Left cardiac atrium (tissue), 4 donors: ENCODE data around the gene SCYL1. TPM values are rescaled to one million over a fixed set of nuclear protein-coding genes. Genes with fewer than 3 reads are reported as not detected.

Experiments
- ATAC-seq, 2 donors: fragments of 200-7000 bp; cut with Tn5 transposase; one replicate each; pipeline ENCODE4 v1.9.1; 2020; ENCODE audit warnings: mild to moderate bottlenecking in 2 of 2, moderate library complexity in 2 of 2
- DNase-seq: peaks from one replicate; pipeline ENCODE4 v3.0.0-alpha.2; 2020
- intact Hi-C, 2 donors: fragments of 100-400 bp; cut with DNase I; formaldehyde crosslinking; loops; one replicate each; pipeline versions ENCODE4 v1.14.1 to v1.15.1; 2022 to 2023
- total RNA-seq, 2 donors: library from RNA; stranded (reverse); fragmentation: NEBNext Ultra II Directional; extraction: Animal tissue kit (Norgen Biotek cat#: 25700); gene quantifications; one replicate each; pipeline ENCODE4 v1.2.1, GENCODE V29; 2021
- donor health status: DM: no; HTN: yes; CAD: no.
- donor health status: DM: no; HTN: yes; CAD: no; lungs with severe emphysema.
- donor health status: DM: yes; HTN: yes; CAD: no.
- donor health status: Dilated cardiomyopathy.

Gene SCYL1
- total RNA-seq, 2 donors from 2014 or later, result 51.5 to 67.3 TPM

DNA sequence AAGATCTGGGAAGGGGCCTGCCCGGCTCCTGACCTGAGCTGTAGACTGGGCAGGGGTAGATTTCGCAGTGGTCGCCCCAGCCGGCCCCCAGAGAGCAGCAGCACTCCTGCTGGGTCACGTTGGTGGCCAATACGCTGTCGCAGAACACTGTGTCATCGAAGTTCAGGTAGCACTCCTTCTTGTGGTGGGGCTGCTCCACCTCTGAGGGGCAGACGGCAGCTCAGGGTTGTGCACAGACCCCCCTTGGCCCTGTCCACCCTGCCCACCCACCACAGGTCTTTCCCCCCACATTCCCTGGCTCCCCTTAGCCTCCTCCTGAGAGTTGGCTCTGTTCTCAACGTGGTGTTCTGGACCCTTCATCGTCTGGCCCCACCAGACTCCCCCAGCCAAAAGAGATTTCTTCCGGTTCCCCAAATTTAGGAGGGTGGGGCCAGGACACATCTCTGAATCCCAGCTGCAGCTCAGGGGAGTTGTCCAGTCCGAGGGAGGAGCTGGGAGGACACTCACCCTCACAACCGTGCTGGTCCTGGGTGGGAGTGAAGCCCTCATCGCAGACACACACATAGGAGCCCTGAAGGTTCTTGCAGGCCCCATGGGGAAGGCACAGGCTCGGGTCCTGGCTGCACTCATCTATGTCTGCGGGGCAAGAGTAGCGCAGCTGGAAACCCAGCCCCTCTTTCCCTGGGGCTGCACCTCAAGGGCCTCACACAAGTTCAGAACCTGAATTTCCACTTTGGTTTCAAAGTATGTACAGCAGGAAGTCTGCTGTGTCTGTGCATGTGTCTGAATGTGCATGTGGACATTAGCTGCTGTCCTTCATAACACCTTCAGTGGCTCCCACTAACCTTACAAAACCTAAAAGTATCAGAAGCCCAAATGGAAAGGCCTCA lies 16.5 kb downstream of the SCYL1 start:
- intact Hi-C loops, result loop anchor here (2.0 to 10.0 kb wide), 2 partner anchors 47 to 53 kb away; partner anchors contain the start of gene KCNK7 (in 1 of the 2)
- no peak for DNase-seq
- ATAC-seq, result no peak

DNA sequence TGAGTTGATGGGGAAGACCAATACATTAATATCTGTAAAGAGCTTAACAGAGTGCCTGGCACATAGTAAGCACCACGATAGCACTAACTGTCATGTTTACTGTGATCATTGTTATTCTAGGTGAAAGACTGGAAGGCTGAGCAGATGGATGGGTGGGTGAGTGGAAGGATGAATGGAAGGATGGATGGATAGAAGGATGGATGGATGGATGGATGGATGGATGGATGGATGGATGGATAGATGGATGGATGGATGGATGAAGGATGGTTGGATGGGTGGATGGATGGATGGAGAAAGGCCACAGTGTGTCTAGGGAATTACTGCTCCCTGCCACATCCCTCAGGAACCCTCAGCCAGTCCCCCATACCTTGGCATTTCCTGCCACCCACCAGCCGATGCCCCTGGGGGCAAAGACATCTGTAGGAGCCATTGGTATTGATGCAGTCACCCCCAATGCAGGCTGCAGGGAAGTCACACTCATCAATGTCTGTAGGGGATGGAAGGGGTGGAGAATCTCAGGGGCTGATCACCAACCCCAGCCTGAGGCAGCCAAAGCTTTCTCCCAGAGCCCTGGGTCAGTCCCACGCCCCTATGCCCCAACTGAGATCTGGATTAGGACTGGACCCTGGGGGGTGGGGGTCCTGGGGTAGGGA lies 18.0 kb downstream of the SCYL1 start:
- DNase-seq (no peak), ATAC-seq (no peak)
- intact Hi-C loops, result loop anchor here in 1 of 2 donors (10.0 kb wide), 1 partner anchor 52 kb away; the partner anchor contains the start of gene KCNK7

DNA sequence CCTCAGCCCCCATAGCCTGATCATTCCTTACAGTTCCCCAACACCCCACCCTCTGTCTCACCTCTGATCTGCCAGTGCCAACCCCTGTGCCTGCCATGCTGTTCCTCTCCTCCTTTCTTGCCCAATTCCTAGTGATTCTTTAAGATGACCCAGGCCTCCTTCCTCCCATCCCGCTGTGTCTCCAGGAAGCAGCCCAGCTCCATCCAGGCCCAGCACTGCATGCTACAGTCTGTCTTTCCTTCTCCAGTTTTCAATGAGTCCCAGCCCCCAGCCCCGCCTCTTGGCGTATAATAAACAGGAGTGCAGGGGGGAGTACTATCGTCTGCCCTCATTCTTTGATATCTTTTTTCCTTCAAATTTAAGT lies 21.0 kb downstream of the SCYL1 start:
- no peak for DNase-seq
- intact Hi-C loops, result loop anchor here in 1 of 2 donors (10.0 kb wide), 1 partner anchor 49 kb away; the partner anchor contains the start of gene KCNK7

DNA sequence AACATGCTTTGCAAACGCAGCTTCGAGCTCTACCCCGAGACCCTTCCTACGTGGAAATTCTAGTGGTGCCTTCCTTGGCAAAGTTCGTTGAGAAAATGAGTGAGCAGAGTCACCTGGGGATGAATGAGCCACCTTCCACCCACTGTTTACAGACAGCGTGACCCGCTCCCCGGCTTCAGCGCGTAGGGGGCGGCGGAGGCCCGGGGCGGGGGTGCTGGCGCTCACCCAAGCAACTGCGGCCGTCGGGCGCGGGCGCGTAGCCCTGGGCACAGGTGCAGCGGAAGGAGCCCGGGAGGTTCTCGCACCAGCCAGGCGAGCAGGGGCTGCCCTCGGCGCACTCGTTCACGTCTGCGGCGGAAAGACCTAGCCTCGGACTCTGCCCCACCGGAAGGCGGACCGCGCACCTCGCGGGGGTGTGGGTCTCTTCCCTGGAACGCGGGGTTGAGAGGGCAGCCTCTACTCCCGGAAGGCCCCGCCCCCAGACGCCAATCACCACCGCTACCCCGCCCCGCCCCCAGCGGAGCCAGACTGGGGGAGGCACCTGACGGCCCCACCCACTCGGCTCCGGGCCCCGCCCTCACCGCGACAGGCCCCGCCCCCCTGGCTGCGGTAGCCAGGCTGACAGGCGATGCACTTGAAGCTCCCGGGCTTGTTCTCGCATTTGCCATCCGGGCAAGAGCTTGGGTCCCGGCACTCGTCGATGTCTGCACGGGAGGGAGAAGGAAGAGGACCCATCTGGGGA lies 21.5 kb downstream of the SCYL1 start:
- ATAC-seq (peak; percentile 90), DNase-seq (peak; percentile 86)
- intact Hi-C loops, result loop anchor here in 1 of 2 donors (10.0 kb wide), 1 partner anchor 48 kb away; the partner anchor contains the start of gene KCNK7

More for the DNA sequence above, 21.0 kb downstream of the SCYL1 start:
- ATAC-seq, result no peak

DNA sequence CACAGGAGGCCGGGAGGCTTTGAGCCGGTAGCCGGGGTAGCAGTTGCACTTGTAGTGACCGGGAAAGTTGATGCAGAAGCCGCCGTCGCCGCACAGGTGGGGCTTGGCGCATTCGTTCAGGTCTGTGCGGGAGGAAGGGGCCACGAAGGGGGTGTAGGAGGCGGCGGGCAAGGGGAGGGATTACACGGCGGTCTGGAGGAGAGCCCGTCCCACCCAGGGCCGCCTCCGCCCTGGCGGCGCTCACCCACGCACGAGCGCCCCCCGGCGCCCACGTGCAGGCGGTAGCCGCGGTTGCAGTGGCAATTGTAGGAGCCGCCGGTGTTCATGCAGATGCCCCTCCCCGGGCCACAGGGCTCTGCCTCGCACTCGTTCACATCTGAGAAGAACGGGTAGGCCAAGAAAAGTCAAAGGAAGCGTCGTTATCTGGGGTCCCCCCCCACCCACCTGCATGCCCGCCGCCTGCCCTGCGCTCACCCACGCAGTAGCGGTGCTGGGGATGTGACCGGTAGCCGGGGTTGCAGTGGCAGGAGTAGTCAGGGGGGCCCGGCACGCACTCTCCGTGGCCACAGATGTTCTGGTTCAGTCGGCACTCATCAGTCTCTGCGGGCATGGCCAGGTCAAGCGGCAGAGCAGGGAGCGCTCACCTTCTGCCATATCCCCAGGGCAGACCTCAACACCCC lies 22.7 kb downstream of the SCYL1 start:
- intact Hi-C loops, result loop anchor here in 1 of 2 donors (10.0 kb wide), 1 partner anchor 47 kb away; the partner anchor contains the start of gene KCNK7
- DNase-seq (no peak), ATAC-seq (no peak)

DNA sequence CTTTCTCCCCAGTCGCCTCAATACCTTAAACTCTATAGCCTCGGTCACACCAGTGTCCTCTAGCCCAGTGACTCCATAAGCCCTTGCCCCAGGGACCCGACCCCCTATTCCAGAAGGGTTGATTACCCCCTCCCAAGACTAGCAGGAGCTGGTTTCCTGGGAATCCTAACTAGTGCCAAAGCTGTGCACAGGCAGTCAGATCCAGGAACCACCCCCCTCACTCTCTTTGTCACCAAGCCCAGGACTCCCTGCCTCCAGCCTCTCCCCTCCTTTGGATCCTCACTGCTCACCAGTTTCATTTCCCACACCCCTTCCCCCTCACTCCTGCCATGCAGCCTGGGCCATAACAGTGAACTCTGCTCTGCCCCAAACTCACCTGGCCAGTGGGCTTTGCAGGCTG lies 23.5 kb downstream of the SCYL1 start:
- ATAC-seq (no peak), DNase-seq (no peak)
- intact Hi-C loops, result loop anchor here in 1 of 2 donors (10.0 kb wide), 1 partner anchor 46 kb away; the partner anchor contains the start of gene KCNK7

DNA sequence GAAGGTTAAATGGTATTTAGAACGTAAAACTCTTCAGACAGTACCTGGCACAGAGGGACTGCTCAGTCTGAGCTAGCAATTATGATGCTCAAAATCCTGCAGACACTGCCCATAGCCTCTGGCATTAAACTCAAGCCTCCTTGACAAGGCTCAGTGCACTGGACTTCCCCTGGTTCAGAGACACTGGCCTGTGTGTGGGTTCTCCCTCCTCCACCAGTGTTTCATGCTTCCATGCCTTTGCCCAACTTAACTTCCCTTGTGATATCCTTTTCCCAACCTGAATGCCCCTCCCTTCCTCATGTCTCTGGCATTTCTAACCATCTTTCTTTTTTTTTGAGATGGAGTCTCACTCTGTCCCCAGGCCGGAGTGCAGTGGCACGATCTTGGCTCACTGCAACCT lies 24.2 kb downstream of the SCYL1 start:
- intact Hi-C loops, result loop anchor here in 1 of 2 donors (10.0 kb wide), 1 partner anchor 46 kb away; the partner anchor contains the start of gene KCNK7
- no peak for DNase-seq
- no peak for ATAC-seq

DNA sequence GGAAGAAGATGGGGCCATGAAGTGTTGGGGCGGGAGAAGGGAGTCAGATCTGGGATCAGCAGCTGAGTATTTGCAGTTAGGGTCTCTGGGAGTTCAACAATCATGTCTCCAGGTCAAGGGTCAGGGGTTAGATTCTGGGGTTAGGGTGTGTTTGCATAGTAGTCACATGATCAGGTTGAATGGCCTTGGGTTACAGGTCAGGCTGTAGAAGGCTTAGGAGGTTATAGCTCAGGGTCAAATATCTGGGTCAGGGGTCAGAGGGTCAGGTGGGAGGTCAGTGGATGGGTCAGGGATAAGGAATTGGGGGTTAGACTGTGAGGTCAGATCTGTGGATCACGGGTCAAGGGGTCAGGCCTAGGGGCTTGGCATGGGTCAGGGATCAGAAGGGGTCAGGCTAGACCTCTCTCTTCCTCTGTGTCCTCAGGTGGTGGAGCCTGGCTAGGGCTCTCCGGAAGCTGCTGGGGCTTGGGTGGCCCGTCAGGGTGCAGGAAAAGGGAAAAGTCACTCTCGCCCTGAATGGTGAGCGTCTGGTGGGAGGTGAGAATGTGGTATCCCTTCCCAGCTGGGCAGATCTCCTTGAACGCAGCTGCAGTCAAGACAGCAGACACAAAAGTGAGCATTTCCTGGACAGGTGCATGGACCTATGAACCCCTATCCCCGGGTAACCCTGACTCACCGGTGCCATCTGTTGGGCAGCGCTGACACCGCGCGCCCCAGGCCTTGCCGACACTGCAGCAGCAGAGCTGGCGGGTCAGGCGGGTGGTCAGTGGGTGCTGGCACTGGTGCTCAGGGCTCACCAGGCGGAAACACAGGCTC lies 26.9 kb downstream of the SCYL1 start:
- peak; percentile 12 to 66 for ATAC-seq
- DNase-seq, result no peak
- intact Hi-C loops, result no loop called here

DNA sequence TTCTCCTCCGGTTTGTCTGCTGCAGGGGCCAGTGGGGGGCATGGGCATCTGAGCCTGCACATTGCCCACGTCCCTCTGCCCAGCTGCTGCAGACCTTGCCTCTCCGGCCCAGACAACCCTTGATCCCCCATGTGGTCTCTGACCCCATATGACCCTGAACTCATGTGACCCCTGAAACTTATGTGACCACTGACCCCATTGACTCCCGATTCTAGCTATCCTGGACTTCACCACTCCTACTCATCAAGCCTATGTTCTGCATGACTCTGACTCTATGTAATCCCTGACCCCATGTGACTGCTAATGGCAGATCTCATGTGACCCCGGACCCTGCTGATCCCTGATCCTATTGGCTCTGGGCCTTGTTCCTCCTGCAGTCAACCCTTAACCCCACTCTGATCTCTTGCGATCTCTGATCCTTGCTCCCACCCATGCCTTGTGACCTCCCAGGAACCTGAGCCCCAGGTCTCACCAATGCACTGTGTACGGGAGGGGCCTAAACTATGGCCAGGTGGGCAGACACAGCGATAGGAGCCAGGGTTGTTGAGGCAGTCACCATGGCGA lies 27.6 kb downstream of the SCYL1 start:
- intact Hi-C loops, result no loop called here
- ATAC-seq, result no peak
- DNase-seq, result no peak

DNA sequence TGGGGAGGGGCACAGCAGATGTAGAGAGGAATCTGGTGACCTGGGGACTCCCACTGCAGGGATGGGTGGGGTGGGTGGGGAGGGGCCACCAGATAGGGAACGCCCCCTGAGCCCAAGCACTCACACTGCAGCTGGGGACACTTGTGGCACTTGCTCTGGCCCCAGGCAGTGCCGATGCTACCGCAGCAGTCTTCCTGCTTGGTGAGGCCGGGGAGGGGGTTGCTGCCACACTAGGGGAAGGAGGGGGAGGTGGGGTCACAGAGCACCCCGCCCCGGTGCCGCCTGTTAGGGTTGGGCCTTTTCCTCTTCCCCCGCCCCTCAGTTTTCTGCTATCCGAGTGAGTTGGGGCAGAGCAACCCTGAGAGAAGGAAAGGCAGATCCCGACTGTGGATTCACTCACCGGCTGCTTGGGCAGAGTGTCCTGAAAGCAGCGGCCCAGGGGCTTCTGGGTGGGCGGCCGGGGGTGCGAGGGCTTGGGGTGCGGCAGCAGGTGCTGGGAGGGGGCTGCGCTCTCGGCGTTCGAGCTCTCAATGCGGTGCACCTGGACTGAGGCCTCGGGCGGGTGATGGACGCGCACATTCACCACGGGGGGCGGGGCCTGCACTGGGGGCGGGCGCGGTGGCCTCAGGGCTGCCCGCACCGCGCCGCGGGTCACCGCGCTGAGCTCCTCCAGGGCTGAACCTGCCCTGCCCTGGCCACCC lies 28.6 kb downstream of the SCYL1 start:
- ATAC-seq (no peak), DNase-seq (no peak)
- intact Hi-C loops, result no loop called here

DNA sequence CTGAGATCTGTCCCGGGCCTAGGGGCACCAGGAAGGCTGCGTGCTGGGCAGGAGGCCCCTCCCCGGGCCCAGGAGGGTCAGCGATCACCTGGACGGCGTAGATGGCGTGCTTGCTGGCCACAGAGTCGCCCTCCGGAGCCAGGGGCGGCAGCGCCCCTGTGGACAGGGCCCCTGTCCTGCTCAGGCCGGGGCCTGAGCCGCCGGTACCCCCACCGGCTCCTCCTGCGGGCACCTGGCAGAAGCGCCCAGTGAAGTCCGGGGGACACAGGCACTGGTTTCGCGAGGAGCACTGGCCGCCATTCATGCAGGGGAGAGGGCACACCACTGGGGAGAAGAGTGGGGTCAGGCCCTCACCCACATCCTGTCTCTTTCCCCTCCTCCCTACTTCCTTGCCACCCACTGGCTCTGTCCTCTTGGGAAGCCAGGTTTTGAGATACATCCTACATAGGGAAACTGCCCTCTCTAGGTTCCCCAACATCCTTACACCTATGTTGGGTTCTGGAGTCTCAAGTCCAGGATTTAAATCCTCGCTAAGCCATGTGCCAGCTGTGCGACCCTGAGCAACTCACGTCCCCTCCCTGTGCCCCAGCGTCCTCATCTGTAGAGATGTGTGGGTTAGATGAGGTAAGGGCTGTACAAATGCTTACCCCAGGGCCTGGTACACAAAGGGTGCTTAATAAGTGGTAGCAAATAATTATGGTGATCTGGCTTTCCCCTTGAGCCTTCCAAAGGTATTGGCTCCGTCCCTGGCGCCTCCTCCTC lies 29.4 kb downstream of the SCYL1 start:
- no peak for DNase-seq
- intact Hi-C loops, result no loop called here
- no peak for ATAC-seq

DNA sequence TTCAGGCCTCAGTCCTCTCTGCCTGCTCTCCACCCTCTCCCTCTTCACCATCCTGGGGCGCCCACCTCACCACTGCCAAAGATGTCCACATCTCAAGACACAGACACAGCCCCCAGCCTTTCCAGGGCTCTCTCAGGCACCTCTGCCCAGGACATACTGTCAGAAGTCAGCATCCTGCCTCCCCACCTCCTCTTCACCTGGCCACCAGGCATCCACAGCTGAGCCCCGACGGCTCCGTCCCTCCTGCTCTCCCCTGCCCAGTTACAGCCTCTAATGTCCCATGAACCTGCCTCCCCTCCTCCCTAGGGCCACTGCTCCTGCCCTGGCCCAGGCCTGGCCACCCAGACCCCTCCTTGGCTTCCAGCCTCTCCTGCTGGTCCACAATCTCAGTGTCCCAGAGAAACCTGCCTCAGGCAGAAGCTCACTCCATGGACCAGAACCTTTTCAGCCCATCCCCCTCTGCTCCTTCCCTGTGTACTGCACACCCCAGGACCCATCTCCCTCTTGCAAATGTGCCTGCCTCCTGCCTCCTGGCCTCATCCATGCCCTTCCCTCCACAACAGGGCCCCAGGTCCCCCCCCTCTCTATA lies 30.1 kb downstream of the SCYL1 start:
- no peak for ATAC-seq
- intact Hi-C loops, result no loop called here
- DNase-seq, result no peak

DNA sequence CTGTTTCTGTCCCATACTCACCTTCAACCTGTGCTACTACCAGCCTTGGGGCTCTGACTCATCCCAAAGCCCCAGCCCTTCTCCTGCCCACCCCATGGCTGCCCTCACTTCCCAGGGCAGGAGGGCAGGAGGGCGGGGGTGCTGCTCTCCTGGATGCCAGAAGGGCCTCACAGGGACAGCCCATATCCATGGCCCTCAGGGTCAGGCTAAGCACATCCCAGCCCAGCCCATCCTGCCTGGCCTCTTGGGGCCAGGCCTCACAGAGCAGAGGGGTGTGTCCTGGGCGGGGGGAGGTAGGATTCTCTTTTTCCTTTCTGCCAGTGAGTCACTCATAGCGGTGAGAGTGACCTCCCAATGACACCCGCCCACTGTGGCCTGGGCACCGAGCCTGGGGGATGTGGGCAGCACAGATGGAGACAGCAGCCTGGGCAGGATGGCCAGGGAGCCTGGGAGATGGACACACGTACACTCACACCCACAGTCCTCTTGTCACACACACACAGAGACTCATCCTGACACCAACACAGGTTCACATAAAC lies 30.9 kb downstream of the SCYL1 start:
- DNase-seq (peak; percentile 82), ATAC-seq (peak in 1 of 2 donors; percentile 46)
- intact Hi-C loops, result no loop called here

DNA sequence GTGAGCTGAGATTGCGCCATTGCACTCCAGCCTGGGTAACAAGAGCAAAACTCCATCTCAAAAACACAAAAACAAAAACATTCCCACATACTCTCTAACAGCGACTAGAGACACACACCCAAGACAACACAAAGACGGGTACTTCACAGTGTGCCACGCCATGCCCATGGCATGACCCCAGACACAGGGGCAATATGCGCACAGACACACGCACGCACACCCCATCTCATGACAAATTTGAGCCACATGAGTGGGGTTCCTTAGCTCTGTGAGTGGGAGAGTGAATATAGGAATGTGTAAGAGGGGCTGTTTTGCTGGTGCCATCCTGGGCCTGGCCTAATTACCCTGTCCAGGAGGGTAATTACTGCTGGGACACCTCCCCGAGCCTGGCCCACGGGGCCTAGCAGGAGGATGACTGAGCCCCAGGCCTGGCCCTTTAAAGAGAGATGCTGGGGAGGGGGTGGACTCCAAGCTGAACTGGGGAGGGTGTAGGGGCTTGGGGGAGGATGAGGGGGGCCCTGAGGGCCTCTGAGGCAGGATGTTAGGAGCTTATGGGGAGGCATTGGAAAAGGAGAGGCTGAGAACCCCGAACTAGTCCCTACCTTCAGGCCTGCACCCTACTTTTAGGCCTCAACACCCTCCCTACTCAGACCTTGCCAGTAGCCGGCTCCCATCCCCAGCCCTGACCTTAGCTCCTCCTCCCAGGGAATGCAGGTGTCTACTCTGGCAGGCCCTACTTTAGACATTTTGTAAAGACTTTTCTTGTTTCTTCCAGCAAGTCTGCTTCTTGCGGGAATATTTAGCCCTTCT lies 31.8 kb downstream of the SCYL1 start:
- ATAC-seq (no peak), DNase-seq (no peak)
- intact Hi-C loops, result no loop called here
